Large intestine (tissue), 3 donors: ENCODE results near the gene KCNIP3. TPM values are rescaled to one million over a fixed set of nuclear protein-coding genes. Genes with fewer than 3 reads are reported as not detected.
A peak's percentile ranks its signal among the peaks of the same experiment; 100 is the strongest.

Source experiments
- DNase-seq, 2 donors: peaks; one replicate each; pipeline versions ENCODE4 v3.0.0 to v3.0.0-alpha.2; 2013
- H3K27ac ChIP-seq: one replicate; pipeline ENCODE4 v1.5.1; 2013; ENCODE audit warnings: low read length
- H3K27me3 ChIP-seq: 2 replicates; pipeline ENCODE4 v1.6.1; 2013; ENCODE audit warnings: low read length; ENCODE audit not compliant: control insufficient read depth, insufficient read depth
- H3K36me3 ChIP-seq: 2 replicates; pipeline ENCODE4 v1.6.1; 2013; ENCODE audit warnings: low read length; ENCODE audit not compliant: control insufficient read depth, insufficient read depth
- H3K4me1 ChIP-seq: one replicate; pipeline ENCODE4 v1.6.1; 2013; ENCODE audit warnings: low read length; ENCODE audit not compliant: control insufficient read depth, insufficient read depth
- H3K4me3 ChIP-seq: one replicate; pipeline ENCODE4 v1.5.1; 2013; ENCODE audit warnings: low read length
- H3K9me3 ChIP-seq: one replicate; pipeline ENCODE4 v1.6.1; 2013; ENCODE audit warnings: mild to moderate bottlenecking, low read depth, low read length, moderate library complexity; ENCODE audit not compliant: control insufficient read depth
- WGBS: methylation state at CpG from one replicate; pipeline ENCODE4 v1.1.5; 2013; ENCODE audit warnings: low lambda C conversion rate; ENCODE audit not compliant: insufficient coverage; 5-methylcytosine and 5-hydroxymethylcytosine counted together
- polyA plus RNA-seq: library from polyadenylated mRNA; unstranded; fragments of 120-200 nt; gene quantifications from one replicate; pipeline ENCODE4 v1.2.1, GENCODE V29; 2013

The KCNIP3 gene
- polyA plus RNA-seq, 1 donor = 2.1 TPM

DNA sequence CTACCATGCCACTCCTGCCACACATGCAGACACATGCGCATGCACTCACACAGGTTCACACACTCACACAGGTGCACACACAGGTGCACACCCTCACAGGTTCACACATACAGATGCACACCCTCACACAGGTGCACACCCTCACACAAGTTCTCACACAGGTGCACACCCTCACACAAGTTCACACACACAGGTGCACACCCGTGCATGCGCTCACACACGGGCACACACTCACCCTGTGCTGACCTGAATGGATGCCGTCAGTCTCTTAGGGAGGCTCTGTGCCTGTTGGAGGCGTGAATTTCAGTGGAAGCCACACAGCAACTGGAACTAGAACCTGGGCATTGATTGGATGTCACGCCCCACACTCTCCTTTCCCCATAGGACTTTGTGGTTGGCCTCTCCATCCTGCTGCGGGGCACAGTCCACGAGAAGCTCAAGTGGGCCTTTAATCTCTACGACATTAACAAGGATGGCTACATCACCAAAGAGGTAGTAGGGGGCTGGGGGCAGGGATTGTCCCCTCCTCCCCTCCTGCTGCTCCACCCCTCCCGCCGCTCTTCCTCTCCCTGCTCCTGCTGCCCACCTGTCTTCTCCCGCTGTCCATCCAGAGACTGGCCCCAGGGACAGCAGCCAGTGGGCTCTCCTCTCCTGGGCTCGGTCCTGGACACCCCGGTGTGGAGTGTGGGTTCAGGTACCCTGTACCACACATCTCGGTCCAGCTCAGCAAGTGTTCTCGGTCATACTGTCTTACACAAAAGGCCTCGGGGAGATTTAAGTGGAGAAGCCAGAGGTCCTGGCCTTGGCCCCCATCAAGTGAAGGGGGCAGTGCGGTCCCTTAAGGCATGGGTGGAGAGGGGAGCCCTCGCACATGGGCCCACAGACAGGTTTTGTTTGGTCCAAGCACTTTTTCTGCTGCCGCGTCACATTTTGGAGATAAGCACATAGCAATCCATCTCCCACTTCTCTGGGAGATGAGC is 84.4 kb downstream of the KCNIP3 start:
- Histone ChIP-seq H3K4me1 (peaks cover 16% of the 10 kb centered on the region), H3K27me3 (no peaks in the 10 kb centered on the region), H3K4me3 (no peak overlapping the region), H3K36me3 (no peaks in the 10 kb centered on the region), H3K9me3 (no peaks in the 10 kb centered on the region), H3K27ac (no peak overlapping the region)
- no CpG with 5 or more reads among the region's 22 CpGs for WGBS
- DNase-seq = no peak

DNA sequence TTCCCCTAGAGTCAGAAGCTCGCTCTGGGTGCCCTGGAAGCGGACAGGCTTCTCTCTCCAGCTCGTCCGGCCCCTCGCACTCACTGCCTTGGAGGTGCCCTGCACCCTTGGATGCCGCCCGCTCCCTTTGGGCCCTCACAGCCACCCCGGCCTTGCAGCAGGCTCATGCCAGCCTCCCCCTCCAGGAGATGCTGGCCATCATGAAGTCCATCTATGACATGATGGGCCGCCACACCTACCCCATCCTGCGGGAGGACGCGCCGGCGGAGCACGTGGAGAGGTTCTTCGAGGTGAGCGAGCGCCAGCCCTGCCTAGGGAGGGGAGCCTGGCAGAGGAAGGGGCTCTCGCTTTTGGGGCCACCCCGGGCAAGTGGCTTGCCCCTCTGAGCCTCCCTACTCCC is 85.0 kb downstream of the KCNIP3 start:
- Histone ChIP-seq H3K27me3 (no peaks in the 10 kb centered on the region), H3K36me3 (no peaks in the 10 kb centered on the region), H3K27ac (no peak overlapping the region), H3K9me3 (no peaks in the 10 kb centered on the region), H3K4me3 (no peak overlapping the region), H3K4me1 (peaks cover 16% of the 10 kb centered on the region)
- DNase-seq = no peak
- no CpG with 5 or more reads among the region's 20 CpGs for WGBS

DNA sequence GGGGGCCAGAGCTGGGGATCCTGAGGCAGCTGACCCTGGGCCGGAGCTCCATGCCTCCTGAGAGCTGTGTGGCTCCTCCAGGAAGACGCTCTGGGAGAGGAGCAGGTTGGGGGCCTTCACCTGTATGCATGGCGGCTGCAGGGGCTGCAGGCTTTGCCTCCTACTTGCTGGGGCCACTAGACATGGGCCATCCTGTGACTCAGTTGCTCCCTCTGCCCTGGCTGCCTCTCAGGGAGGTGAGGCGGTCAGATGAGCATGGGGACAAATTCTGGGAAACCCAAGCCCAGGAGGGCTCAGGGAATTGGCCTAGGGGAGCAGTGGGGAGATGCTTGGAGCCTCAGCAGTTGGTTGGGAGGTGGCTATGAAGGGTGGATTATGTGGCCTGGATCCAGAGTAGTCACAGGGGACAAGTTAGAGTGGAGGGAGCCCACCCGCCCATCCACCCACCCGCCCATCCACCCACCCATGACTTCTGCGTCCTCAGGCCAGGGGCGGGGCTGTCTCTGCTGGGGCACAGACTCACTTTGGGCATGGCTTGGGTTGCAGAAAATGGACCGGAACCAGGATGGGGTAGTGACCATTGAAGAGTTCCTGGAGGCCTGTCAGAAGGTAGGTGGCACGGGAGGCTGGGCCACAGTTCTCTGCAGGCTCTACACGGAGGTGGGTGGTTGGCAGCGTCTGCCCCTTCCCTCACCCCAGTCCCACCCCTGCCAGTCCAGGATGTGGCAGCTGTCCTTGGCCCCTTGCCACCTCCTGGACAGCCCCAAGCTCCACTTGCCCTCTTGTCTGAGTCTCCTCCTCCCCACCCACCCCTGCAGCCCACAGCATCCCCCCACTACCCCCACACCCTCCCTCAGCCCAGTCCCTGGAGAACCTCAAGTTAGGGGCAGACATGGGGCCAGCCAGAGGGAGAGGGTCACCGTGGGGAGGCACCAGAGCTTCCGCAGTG is 85.8 kb downstream of the KCNIP3 start:
- no peaks in the 10 kb centered on the region for H3K9me3 ChIP-seq
- no CpG with 5 or more reads among the region's 14 CpGs for WGBS
- H3K4me1 ChIP-seq = peaks cover 16% of the 10 kb centered on the region
- no peak overlapping the region for H3K27ac ChIP-seq
- no peaks in the 10 kb centered on the region for H3K36me3 ChIP-seq
- no peak for DNase-seq
- H3K27me3 ChIP-seq = no peaks in the 10 kb centered on the region
- no peak overlapping the region for H3K4me3 ChIP-seq

DNA sequence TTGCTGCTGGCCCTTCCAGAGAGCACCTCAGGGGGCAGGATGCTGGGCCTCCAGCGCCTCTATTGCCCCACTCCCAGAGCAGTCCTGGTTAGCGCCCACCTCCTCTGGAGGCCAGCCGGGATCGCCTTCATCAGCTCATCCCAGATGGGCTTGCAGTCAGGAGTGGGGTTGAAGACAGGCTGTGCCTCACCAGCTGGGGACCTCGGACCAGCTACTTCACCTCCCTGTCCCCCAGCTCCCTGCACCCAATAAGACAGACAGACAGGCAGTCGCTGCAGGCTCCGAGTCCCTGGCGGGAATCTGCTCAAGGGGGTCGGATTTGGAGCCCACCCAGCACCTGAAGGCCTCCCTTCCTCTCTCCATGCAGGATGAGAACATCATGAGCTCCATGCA is 86.5 kb downstream of the KCNIP3 start:
- Histone ChIP-seq H3K9me3 (no peaks in the 10 kb centered on the region), H3K27ac (no peak overlapping the region), H3K27me3 (no peaks in the 10 kb centered on the region), H3K4me1 (peaks cover 16% of the 10 kb centered on the region), H3K4me3 (no peak overlapping the region), H3K36me3 (no peaks in the 10 kb centered on the region)
- DNase-seq = no peak
- no CpG with 5 or more reads among the region's 9 CpGs for WGBS

DNA sequence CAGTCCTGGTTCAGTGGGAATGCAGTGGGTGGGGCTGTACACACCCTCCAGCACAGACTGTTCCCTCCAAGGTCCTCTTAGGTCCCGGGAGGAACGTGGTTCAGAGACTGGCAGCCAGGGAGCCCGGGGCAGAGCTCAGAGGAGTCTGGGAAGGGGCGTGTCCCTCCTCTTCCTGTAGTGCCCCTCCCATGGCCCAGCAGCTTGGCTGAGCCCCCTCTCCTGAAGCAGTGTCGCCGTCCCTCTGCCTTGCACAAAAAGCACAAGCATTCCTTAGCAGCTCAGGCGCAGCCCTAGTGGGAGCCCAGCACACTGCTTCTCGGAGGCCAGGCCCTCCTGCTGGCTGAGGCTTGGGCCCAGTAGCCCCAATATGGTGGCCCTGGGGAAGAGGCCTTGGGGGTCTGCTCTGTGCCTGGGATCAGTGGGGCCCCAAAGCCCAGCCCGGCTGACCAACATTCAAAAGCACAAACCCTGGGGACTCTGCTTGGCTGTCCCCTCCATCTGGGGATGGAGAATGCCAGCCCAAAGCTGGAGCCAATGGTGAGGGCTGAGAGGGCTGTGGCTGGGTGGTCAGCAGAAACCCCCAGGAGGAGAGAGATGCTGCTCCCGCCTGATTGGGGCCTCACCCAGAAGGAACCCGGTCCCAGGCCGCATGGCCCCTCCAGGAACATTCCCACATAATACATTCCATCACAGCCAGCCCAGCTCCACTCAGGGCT is 87.9 kb downstream of the KCNIP3 start:
- no CpG with 5 or more reads among the region's 12 CpGs for WGBS
- Histone ChIP-seq H3K27me3 (no peaks in the 10 kb centered on the region), H3K9me3 (peaks cover 7% of the 10 kb centered on the region), H3K4me3 (no peak overlapping the region), H3K27ac (no peak overlapping the region), H3K4me1 (peaks cover 24% of the 10 kb centered on the region), H3K36me3 (no peaks in the 10 kb centered on the region)
- peak; percentile 43 to 69 for DNase-seq

DNA sequence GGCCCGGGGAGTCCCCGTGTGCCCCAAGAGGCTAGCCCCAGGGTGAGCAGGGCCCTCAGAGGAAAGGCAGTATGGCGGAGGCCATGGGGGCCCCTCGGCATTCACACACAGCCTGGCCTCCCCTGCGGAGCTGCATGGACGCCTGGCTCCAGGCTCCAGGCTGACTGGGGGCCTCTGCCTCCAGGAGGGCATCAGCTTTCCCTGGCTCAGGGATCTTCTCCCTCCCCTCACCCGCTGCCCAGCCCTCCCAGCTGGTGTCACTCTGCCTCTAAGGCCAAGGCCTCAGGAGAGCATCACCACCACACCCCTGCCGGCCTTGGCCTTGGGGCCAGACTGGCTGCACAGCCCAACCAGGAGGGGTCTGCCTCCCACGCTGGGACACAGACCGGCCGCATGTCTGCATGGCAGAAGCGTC is 88.4 kb downstream of the KCNIP3 start:
- H3K27me3 ChIP-seq = no peaks in the 10 kb centered on the region
- peaks cover 7% of the 10 kb centered on the region for H3K9me3 ChIP-seq
- no peak overlapping the region for H3K27ac ChIP-seq
- H3K4me1 ChIP-seq = peaks cover 29% of the 10 kb centered on the region
- DNase-seq = no peak
- WGBS = 60% methylated on average over 1 of the region's 12 CpGs
- no peaks in the 10 kb centered on the region for H3K36me3 ChIP-seq
- H3K4me3 ChIP-seq = no peak overlapping the region

DNA sequence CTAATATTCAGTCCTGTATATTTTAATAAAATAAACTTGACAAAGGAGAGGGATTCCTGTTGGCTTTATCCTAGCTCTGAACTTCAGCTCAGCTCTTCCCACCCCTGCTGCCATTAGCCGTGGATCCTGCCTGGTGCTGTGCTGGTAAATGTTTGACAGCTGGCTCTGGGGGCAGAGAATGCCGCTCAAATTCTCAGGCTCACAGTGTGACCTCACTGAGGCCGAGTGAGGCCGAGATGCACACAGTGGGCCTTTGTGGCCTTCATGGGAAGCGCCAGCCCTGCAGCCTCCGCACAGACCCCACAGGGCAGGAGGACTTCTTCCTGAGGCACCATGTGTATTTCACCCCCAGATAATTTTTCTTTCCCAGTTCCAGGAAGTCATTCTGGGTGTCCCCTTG is 88.9 kb downstream of the KCNIP3 start:
- WGBS = no CpG with 5 or more reads among the region's 6 CpGs
- Histone ChIP-seq H3K4me1 (peaks cover 34% of the 10 kb centered on the region), H3K36me3 (no peaks in the 10 kb centered on the region), H3K27ac (no peak overlapping the region), H3K4me3 (no peak overlapping the region), H3K27me3 (no peaks in the 10 kb centered on the region), H3K9me3 (peaks cover 7% of the 10 kb centered on the region)
- DNase-seq = no peak

DNA sequence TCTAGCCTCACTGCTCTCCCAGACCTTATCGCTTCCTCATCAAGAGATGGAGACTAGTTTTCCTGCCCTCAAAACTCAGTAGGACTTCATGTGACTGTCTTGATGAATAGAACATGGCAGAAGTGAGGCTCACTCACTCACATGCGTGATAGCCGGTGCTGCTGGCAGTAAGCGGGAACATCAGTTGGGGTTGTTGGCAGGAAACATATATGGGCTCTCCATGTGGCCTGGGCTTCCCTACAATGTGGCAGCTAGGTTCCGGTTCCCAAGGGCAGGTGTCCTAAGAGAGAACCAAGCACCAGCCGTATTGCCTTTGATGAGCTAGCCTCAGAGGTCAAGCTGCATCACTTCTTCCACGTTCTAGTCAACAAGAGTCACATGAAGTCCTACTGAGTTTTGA is 90.2 kb downstream of the KCNIP3 start:
- no peak overlapping the region for H3K4me3 ChIP-seq
- H3K4me1 ChIP-seq = peaks cover 43% of the 10 kb centered on the region
- H3K36me3 ChIP-seq = no peaks in the 10 kb centered on the region
- no CpG with 5 or more reads among the region's 7 CpGs for WGBS
- no peaks in the 10 kb centered on the region for H3K27me3 ChIP-seq
- peaks cover 7% of the 10 kb centered on the region for H3K9me3 ChIP-seq
- H3K27ac ChIP-seq = no peak overlapping the region
- DNase-seq = no peak

DNA sequence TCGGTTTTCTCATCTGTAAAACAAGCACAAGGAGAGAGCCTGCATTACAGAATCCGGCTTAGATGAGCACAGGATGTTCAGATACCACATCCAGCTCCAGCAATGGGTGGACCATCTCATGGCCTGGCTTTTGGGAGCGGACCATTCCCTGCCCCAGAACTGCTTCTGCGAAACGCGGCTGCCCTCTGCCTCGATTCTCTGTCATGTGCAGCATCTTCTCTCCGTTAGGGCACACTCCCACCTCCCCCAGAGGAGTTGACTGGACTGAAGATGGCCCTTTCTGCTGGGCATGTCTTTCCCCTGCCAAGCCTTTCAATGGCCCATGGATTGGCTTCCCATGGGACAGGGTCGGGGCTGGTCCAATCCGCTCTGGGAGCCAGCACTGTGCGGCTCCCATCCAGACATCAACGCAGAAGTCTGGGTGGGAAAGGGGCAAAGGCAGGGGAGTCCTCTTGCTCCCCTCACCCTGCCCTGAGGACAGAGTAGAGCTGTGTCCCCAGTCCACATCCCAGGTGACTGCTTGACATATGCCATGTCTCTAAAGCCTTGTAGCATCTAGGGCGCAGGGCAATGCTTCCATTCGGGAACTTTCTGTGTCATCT is 91.0 kb downstream of the KCNIP3 start:
- Histone ChIP-seq H3K36me3 (no peaks in the 10 kb centered on the region), H3K4me3 (no peak overlapping the region), H3K27me3 (no peaks in the 10 kb centered on the region), H3K27ac (no peak overlapping the region), H3K4me1 (peaks cover 50% of the 10 kb centered on the region), H3K9me3 (peaks cover 7% of the 10 kb centered on the region)
- no peak for DNase-seq
- no CpG with 5 or more reads among the region's 14 CpGs for WGBS
